DMS 273 treated with DMSO at 0.1 percent for 48 hours (cell line): Measurements from ENCODE around the gene PAX2.

Experiments
- DNase-seq: peaks from one replicate; lab custom pipeline; 2025; lab: John Stamatoyannopoulos, UW

Gene PAX2

DNA sequence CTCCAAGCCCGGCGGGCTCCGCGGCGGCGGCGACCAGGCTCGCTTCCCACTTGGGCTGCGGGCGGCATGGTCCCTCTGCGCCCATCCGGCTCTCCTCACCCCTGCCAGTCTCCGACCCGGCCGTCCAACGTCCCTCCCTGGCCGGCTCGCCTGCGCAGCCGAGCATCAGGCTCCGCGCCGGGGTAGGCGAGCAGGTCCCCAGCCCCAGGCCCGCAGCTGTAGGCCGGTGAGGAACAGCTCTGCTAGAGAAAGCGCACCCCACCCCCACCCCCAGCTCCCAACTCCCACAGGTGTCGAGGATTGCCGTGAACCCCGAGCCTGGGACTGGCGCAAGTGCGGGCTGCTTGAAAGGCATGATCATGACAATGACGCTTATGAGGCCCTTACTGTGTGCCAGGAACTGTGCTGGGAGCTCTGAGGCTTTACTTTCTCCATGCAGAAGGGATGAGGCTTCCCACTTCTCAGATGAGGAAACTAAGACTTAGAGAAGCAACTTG is 20.8 kb upstream of the PAX2 start:
- no peak for DNase-seq

- no peak for DNase-seq
These were observed 20.3 kb upstream of the PAX2 start for GRCh38 chr10:100725071-100725471.

DNA sequence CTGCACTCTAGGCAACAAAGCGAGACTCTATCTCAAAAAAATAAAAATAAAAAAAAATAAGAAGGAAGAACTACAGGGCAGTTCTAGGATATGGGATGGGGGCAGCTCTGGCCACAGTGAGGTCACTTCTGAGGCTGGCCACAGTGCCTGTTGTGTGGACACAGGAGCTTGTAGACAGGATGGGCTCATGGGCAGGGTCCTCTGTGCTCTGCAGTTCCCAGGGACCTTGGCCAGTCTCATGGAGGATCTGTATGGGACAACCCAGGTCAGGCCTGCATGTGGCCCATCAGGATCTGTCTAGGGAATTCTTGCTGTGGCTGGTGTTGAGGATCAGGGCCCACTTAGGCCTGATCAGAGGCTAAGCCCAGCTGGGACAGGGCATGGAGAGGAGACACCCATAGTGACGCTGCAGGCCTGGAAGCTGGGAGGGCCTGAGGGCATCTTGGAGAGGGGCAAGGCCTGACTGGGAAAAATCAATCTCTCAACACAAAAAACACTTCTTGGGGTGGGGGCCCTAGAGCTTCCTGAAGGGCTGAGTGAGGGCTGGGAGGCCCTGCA is 19.4 kb upstream of the PAX2 start:
- DNase-seq: no peak

DNA sequence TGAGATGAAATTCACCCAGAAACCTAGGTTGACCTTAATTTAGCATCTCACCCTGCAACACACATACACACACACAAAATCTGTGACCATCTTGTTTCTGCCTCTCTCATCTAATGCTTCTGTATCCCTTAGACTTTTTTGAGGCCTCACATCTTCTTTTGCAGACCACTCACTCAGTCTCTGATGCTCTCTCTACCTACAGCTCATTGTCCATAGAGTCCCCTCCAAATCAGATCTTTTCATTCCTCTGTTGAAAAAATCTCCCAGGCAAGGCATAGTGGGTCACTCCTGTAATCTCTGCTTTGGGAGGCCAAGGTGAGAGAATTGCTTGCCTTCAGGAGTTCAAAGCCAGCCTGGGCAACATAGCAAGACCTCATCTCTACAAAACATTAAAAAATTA is 17.6 kb upstream of the PAX2 start:
- no peak for DNase-seq

DNA sequence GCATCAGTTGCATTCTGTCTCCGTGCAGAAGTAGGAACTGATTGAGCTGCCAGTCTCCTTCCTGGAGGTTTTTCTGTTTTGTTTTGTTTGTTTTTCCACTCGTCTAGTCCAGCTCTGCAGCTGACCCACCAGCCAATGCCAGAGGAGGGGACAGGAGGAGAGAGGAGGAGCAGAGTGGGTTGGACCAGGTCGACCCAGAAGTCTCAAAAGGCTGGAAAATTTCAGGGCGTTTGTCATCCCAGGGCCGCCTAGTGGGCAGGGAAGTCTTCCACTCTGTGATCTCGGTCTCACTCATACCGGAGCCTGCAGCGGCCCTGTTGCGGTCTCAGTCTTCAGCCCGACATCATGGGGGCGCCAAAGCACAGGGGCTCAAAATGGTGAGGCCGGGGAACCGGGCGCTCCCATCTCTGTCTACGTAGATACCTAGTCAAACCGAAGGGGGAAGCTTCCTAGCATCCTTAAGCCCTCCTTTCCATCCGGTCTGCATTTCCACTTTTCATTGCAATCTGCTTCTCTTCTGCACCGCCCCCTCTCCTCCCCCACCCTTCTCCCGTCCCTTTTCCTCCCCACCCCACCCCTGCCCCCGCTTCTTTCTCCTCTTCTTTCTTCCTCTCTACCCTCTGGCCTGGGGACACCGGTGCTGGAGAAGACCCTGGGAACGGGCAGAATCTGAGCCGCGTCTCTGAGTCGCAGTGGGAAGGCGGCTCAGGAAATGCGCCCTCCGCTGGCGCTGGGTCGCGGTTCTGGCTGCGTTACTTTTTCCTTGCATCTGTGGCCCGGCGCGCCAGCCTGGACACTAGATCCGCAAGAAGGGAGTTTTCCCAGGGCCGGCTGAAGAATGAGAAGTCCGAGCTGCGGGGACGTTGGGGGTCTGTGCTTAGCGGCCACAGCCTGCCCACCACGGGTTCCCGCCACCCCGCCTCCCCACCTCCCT is 16.2 kb upstream of the PAX2 start:
- DNase-seq: no peak

DNA sequence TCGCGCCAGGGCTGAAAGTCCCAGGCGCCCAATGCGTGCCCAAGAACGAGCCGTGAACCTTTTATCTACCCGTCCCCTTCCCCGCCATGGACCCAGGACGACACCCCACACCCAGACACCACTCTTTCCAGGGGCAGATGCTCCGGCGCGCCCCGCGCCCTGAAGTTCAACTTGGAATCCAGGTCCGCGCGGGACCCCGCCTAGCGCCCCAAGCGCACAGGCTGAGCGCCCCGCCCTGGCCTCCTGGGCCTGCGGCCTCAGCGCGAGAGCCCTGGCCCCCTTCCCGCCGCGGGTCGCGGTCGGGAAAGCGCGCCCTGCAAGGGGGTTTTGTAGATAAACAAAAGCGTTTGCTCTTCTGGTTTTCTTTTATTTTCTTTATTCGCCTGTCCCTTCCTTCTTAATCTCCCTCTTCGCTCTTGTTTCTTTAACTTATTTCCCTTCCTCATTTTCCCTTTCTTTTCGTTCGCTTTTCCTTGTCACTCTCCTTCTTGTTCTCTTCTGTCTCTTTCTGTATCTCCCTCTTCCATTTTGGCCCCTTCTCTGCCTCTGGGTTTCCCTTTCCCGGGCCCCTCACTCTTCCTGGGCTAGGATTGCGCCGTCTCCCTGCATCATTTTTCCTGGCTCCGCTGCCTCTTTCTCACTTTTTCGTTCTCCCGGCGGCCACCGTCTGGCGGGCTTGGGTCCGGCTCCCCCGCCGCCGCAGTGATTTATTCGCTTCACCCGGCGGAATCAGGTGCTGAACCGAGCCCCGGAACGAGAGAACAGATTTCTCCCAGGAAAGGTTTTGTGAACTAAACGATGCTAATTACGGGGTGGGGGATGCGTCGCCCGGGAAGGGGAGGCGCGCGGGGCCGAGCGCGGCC is 15.3 kb upstream of the PAX2 start:
- no peak for DNase-seq

GRCh38 chr10:100730725-100731406 is 14.5 kb upstream of the PAX2 start:
- DNase-seq: no peak

DNA sequence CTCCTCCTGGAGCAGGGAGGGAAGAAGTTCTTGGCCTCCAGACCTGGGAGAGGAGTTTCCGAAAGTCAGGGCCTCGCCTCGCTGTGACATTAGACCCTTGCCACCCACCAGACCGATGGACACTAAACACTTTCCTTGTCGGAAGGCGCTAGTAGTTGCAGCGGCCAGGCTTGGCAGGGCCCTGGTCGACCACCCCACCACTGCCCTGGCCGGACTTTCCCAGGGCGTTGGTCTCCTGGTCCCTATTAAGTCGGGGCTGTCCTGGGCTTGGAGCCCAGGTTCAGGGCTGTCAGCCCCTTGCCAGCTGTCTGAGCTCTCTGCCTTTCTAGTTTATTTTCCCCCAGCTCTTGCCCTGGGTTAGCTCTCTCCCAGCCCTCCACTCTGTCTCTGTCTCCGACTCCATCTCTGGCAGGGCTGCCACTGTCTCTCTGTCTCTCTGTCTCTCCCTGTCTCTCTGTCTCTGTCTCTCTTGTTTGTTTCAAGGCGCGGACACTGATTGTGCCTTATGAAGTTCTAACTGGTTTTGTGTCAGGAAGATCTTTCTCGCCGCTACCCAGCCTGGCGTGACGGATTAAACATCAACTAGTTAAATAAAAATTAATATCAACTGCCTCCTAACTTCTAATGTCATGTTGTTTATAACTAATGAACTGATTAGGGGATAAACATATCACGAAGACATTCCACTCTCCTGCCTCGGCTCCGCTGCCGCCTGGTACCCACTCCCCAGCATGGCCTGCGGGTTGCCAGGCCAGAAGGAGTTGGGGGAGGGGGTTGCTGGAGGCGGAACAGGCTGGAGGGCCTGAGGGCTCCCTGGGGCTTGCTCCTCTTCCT is 13.8 kb upstream of the PAX2 start:
- DNase-seq: no peak

- DNase-seq: no peak
These were observed 13.2 kb upstream of the PAX2 start for GRCh38 chr10:100732241-100732596.

DNA sequence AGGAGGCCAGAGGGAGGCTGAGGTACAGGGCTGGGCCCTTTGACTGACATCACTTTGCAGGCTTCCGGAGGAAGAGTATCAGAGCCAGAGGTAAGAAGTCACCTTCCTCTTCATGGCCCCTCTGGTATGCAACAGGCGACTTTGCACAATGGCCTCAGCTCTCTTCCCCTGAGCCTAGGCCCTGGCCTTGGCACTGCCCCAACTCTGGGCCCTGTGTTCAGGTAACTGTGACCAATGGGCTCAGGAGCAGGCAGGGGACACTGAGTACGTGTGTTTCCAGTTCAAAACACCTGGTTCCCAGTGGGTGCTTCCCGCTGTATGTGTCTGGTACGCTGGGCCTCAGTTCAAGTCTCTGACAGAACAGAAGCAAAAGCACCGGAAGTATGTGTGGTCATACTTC is 12.1 kb upstream of the PAX2 start:
- no peak for DNase-seq

GRCh38 chr10:100734295-100735086 is 10.9 kb upstream of the PAX2 start:
- DNase-seq: no peak

DNA sequence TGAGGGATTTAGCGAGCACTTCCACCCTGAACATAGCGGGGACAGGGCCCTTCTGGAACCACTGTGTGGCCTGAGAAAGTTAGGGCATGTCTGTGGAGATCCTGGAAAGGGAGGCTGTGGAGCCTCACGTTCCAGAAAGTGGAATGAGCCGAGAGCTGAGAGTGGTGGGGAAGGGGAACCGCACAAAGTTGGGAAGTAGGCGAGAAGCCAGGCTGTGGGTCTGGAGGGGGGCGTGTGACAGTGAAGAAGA is 10.4 kb upstream of the PAX2 start:
- no peak for DNase-seq

DNA sequence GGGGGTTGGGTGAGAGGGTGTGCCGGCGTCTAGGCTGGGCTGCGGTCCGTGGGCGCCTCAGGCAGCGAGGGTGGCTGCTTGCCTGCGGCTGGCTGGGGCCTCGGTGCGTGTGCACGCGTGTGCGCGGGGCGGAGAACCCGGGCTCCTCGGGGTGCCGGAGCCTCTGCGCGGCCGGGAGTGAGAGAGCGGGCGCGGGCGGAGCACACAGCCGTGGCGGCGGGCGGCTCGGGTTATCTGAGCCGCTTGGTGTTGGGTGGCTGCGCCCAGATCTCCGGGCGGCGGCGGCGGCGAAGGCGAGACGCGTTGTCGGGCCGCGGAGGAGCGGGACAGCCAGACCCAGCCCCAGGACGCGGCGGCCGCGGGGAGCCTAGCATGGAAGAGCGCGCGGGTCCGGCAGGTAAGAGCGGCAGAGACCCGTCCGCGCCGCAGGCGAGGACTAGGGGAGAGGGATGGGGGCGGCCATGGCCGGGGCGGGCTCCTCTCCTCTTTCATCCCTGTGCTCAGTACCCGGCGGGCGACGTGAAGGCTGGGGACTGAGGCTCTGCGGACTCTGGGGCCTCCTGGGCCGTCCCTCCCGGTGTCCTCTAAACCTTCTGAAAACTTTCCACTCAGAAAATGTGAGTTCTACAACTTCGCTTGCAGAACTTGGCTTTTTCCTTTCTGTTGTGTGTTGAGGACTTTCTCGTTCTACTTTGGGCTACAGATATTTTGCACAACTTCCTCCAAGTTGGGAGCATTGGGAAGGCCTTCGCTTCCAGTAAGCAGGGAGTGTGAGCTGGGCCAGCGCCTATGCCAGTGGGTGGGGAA is 9.8 kb upstream of the PAX2 start:
- DNase-seq: no peak

DNA sequence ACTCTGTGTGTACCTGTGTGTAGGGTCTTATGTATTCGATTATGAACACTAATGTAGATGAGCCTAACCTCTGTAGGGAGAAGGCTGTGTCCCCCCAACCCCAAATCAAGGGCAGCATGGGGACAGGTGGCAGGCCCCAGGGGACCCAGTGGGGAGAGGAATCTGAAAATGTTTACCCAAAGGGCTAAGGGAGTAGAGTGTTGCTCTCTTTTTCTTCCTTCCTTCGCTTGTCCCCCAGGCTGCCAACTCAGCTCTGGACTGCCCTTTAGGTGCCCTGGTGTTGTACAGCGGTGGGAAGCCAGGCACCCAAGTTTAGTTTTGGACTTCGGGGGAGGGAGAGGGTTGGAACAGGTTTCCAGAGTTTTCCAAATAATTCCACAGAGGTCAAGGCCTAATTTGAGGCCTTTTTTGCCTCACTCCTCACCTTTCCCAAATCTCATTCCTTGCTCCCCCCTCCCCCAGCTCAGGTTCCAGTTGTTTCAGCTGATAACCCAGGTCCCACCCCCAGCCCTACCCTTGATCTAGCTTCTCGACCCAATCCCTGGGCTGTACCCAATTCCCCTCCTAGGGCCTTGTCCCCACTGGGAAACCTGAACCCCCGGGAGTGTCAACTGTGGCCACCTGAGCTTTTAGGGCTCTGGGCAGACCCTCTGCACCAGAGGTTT is 9.1 kb upstream of the PAX2 start:
- no peak for DNase-seq

DNA sequence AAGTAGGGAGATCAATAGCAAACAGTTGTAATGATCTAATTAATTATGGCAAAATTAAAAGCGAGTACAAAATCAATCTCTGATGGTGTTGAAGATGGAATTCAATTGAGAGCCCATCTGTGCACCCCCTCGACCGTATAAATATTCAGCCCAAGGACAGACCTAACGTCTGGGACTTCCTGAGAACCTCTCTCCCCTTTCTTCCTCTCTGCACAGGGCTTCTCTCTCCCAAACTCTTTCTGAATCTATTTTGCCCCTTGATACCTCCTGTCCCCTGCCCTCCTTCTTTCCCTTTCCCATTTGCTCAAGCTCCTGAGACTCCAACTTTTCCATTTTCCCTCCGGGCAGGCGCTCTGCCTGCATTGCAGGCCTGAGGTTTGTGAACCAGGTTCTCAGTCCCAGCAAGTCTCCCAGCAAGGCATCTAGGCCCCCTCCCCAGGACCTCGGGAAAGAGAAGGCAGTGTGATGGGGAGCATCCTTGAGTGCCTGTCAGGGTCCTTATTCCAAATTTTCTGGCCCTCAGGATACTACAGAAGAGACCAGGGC is 8.5 kb upstream of the PAX2 start:
- DNase-seq: no peak

- DNase-seq: no peak
These were observed 7.9 kb upstream of the PAX2 start for GRCh38 chr10:100737355-100738054.

DNA sequence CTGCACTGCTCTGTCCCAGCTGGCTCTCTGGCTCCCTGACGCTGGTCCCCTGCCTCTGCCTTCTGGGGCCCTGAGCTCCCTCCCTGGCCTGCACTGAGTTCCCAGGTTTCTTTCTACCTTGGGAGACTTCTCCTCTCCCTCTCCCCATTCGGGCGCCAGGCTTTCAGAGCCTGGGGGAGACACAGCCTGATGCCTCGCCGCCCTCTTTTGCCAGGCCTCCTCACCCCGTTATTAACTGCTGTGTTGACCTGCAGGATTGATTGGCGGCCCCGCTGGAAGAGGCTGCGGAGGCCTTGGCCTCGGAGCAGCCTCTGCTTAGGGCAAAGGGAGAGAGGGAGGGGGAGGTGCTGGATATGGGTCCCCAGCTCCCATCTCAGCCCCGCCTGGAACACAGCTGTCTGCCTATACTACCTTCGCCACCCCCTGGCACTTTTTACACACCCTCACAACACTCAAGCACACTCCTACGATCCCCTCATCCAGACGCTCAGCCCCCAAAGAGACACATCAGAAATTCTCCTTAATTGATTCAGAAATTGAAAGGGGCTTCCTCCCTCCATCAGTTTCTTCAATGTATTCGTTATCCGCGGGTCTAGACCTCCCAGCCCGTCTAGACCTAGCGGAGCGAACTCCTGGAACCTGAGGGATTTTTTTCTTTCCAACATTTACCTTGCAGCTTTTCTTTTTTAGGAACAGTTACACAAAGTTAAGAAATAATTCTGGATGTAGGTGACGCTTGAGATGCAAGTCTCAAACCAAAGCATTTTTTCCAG is 7.1 kb upstream of the PAX2 start:
- no peak for DNase-seq
